Measurements from ENCODE around the gene GEMIN7.

Gene GEMIN7

DNA sequence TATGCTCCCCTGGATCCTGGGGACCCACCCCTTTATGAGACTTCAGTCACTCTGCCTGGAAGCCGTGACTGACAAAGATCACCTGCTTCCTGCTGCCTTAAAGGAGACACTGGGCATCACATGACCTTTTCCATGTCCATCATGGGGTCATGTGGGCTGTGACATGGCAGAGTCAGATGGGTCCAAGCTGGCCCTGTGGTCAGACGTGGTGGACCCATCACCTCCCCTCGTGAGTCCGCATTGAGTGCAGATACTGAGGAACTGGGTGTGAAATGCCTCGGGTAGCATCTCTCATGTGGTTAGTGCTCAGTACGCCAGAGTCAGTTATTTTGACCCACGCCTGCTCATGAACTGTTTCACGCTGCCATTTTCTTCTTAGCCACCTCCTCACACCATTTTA is 54.6 kb downstream of the GEMIN7 start:
- DNase-seq (ENCODE audit: low spot score) = no peak
- in situ Hi-C loops (cut with MboI; ENCODE audit: low sequenced_read_pairs, unreplicated experiment) = no loop called here
- TF ChIP-seq, protein P1, sequence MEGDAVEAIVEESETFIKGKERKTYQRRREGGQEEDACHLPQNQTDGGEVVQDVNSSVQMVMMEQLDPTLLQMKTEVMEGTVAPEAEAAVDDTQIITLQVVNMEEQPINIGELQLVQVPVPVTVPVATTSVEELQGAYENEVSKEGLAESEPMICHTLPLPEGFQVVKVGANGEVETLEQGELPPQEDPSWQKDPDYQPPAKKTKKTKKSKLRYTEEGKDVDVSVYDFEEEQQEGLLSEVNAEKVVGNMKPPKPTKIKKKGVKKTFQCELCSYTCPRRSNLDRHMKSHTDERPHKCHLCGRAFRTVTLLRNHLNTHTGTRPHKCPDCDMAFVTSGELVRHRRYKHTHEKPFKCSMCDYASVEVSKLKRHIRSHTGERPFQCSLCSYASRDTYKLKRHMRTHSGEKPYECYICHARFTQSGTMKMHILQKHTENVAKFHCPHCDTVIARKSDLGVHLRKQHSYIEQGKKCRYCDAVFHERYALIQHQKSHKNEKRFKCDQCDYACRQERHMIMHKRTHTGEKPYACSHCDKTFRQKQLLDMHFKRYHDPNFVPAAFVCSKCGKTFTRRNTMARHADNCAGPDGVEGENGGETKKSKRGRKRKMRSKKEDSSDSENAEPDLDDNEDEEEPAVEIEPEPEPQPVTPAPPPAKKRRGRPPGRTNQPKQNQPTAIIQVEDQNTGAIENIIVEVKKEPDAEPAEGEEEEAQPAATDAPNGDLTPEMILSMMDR (IDR thresholded peaks at IDR 0.05; ENCODE audit: borderline replicate concordance, control extremely low read depth, extremely low read depth, insufficient read depth, missing control alignments) = no peak

- TF ChIP-seq, protein P1 (IDR thresholded peaks at IDR 0.05; ENCODE audit: borderline replicate concordance, control extremely low read depth, extremely low read depth, insufficient read depth, missing control alignments) = no peak
- DNase-seq (ENCODE audit: low spot score) = no peak
- in situ Hi-C loops (cut with MboI; ENCODE audit: low sequenced_read_pairs, unreplicated experiment) = no loop called here
These were observed 56.3 kb downstream of the GEMIN7 start for GRCh38 chr19:45135176-45135885.

- DNase-seq (ENCODE audit: low spot score) = peak; percentile 74
- in situ Hi-C loops (cut with MboI; ENCODE audit: low sequenced_read_pairs, unreplicated experiment) = no loop called here
- TF ChIP-seq, protein P1 (IDR thresholded peaks at IDR 0.05; ENCODE audit: borderline replicate concordance, control extremely low read depth, extremely low read depth, insufficient read depth, missing control alignments) = no peak
These were observed 57.6 kb downstream of the GEMIN7 start for GRCh38 chr19:45136507-45137178.

DNA sequence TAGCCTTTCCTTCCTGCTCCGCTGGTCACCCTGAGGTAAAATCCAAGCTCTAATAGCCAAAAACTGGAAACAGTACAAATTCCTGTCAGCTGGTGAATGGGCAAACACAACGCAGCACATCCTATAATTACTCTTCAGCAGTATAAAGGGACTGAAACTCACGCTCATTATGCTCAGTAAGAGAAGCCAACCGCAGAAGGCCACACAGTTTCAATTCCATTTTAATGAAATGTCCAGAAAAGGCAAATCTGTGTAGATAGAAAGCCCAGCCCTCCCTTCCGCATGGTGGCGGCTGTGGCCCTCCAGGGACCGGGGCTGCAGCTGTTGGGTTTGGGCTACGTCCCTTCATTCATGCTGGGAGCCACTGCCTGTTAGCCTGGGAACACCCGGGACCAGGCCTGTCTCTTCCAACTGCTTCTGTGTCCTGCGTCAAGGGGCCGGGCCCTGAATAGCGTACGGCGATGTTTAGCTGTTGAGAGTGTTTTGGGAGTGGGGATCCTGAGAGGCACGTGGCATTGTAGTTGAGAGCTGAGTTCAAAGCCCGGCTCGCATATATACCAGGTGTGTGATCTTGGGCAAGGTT is 58.2 kb downstream of the GEMIN7 start:
- DNase-seq (ENCODE audit: low spot score) = peak; percentile 89
- TF ChIP-seq, protein P1 (IDR thresholded peaks at IDR 0.05; ENCODE audit: borderline replicate concordance, control extremely low read depth, extremely low read depth, insufficient read depth, missing control alignments) = peak; percentile 22
- in situ Hi-C loops (cut with MboI; ENCODE audit: low sequenced_read_pairs, unreplicated experiment) = no loop called here

DNA sequence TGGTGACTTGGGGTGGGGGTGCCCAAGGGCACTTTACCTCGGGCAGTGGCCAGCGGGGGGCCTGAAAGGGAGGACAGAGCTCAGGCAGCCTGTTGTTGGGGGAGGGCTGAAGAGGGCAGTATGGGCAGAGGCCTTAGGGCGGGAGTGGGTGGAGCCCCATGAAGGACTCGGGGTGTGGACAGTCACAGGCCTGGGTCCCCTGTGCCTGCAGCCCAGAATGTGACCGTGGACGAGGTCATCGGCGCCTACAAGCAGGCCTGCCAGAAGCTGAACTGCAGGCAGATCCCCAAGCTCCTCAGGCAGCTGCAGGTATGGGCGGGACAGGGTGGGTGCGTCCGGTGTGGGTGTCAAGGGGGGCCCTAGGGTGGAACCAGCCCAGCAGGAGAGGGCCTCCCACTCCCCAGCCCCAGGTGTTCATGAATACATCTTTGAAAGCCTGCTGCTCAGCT is 59.3 kb downstream of the GEMIN7 start:
- TF ChIP-seq, protein P1 (IDR thresholded peaks at IDR 0.05; ENCODE audit: borderline replicate concordance, control extremely low read depth, extremely low read depth, insufficient read depth, missing control alignments) = no peak
- DNase-seq (ENCODE audit: low spot score) = no peak
- in situ Hi-C loops (cut with MboI; ENCODE audit: low sequenced_read_pairs, unreplicated experiment) = no loop called here

GRCh38 chr19:45139286-45140143 is 60.5 kb downstream of the GEMIN7 start:
- in situ Hi-C loops (cut with MboI; ENCODE audit: low sequenced_read_pairs, unreplicated experiment) = no loop called here
- TF ChIP-seq, protein P1 (IDR thresholded peaks at IDR 0.05; ENCODE audit: borderline replicate concordance, control extremely low read depth, extremely low read depth, insufficient read depth, missing control alignments) = no peak
- DNase-seq (ENCODE audit: low spot score) = no peak

Measured in GM13976 (cell line).